Measurements from ENCODE around the gene MAD1L1.

MAD1L1 gene

DNA sequence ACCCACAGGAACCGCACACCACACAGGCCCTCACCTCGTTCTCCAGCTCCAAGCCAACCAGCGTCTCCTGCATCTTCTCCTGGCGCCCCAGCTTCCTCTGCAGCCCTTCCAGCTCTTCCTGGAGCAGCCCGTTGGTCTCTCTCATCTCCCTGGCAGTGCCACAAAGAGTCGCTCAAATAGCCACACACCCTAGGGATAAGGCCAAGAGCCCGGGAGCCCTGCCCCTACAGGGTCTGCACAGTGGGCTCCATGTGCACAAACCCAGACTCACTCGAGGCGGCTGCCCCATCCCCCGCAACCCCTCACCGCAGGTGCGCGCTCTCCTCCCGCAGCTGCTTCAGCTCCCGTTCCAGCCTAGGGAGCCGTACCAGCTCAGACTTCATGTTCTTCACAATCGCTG lies 16.9 kb downstream of the MAD1L1 start:
- no peak for DNase-seq (ENCODE audit: low read depth)
- TF ChIP-seq, protein P1, sequence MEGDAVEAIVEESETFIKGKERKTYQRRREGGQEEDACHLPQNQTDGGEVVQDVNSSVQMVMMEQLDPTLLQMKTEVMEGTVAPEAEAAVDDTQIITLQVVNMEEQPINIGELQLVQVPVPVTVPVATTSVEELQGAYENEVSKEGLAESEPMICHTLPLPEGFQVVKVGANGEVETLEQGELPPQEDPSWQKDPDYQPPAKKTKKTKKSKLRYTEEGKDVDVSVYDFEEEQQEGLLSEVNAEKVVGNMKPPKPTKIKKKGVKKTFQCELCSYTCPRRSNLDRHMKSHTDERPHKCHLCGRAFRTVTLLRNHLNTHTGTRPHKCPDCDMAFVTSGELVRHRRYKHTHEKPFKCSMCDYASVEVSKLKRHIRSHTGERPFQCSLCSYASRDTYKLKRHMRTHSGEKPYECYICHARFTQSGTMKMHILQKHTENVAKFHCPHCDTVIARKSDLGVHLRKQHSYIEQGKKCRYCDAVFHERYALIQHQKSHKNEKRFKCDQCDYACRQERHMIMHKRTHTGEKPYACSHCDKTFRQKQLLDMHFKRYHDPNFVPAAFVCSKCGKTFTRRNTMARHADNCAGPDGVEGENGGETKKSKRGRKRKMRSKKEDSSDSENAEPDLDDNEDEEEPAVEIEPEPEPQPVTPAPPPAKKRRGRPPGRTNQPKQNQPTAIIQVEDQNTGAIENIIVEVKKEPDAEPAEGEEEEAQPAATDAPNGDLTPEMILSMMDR (conservative IDR thresholded peaks at IDR 0.05; ENCODE audit: control insufficient read depth, insufficient read depth, low read depth, low read length): no peak
- H3K4me3 ChIP-seq (ENCODE audit: control insufficient read depth, low read depth, low read length): no peak overlapping the region

DNA sequence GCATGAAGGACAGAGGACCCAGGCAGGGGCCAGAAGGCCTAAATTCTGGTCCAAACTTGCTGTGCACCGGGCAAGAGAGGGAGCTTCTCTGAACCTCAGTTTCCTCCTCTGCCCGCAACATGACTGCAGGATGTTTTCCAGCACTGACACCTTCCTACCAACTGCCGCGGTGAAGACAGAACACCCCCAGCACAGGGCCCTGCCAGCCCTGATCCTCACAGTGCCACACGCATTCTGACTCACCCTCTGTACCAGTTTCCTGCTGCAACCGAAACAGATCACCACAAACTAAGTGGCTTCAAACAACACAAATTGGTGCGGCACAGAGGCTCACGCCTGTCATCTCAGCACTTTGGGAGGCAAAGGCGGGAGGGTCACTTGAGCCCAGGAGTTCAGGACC lies 18.1 kb downstream of the MAD1L1 start:
- TF ChIP-seq, protein P1 (conservative IDR thresholded peaks at IDR 0.05; ENCODE audit: control insufficient read depth, insufficient read depth, low read depth, low read length): no peak
- no peak overlapping the region for H3K4me3 ChIP-seq (ENCODE audit: control insufficient read depth, low read depth, low read length)
- DNase-seq (ENCODE audit: low read depth): no peak

DNA sequence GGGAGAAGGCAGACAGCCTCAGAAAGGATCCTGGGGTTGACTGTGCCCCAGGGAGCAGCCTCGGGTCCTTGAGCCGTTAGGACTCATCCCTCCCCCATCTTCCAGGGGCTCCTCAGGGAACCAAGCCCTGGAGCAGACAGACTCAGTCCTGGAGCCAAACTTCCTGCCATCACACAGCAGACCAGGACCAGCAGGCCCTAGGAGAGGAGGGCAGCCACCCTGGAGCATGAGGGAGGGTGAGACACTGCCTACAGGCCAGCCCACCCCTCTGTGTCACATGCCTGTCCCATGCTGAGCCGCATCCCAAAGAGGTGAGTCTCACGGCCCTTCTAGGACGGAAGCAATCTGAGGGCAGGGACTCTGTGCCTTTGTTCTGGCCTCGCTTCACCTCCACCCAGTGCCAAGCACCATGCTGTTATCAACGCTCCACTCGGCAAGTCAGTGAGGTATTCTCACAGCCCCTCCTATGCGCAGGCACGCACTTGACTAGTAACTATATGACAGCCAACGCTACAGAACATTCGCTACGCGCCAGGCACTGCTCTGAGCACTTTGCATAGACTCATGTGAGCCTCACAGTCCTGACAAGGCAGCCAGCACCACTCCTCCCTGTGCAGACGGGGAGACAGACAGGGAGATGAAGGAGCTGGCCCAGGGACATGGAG lies 19.1 kb downstream of the MAD1L1 start:
- TF ChIP-seq, protein P1 (conservative IDR thresholded peaks at IDR 0.05; ENCODE audit: control insufficient read depth, insufficient read depth, low read depth, low read length): no peak
- no peak overlapping the region for H3K4me3 ChIP-seq (ENCODE audit: control insufficient read depth, low read depth, low read length)
- no peak for DNase-seq (ENCODE audit: low read depth)

DNA sequence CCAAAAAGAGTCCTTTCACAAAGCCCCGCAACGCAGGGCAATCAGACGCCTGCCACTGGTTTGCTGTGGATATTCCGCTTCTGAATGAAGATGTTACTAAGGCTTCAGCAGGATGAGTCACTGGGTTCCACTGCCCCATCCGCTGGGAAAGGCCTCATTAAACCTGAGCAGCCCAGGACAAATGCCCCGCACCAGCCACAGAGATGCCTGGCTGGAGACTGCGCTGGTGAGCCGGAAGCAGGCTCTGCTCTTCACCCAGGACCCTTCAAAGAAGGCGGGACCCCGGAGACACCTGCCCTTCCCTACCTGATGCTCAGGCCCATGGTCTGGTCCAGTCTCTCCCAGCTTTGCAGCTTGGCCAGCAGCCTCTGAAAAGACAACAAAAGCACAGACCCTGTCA lies 19.8 kb downstream of the MAD1L1 start:
- no peak for DNase-seq (ENCODE audit: low read depth)
- TF ChIP-seq, protein P1 (conservative IDR thresholded peaks at IDR 0.05; ENCODE audit: control insufficient read depth, insufficient read depth, low read depth, low read length): no peak
- H3K4me3 ChIP-seq (ENCODE audit: control insufficient read depth, low read depth, low read length): no peak overlapping the region

DNA sequence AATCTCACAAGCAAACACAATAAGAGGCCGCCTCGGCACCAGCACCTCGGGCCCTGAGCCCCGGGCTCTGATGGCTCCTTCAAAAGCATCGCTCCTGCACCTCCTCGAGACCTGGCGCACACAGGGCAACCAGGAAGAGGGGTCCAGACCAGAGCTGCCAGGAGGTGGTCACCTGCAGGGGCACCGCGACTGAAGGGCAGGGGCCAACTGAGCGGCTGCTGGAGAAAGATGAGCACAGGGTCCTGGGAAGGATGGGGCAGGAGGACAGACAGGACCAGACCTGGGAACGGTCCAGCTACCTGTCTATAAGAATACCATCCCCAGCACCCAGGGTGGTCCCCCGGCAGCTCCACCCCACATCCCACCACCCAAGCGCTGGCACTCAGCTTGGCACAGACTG lies 20.8 kb downstream of the MAD1L1 start:
- TF ChIP-seq, protein P1 (conservative IDR thresholded peaks at IDR 0.05; ENCODE audit: control insufficient read depth, insufficient read depth, low read depth, low read length): no peak
- no peak for DNase-seq (ENCODE audit: low read depth)
- no peak overlapping the region for H3K4me3 ChIP-seq (ENCODE audit: control insufficient read depth, low read depth, low read length)

DNA sequence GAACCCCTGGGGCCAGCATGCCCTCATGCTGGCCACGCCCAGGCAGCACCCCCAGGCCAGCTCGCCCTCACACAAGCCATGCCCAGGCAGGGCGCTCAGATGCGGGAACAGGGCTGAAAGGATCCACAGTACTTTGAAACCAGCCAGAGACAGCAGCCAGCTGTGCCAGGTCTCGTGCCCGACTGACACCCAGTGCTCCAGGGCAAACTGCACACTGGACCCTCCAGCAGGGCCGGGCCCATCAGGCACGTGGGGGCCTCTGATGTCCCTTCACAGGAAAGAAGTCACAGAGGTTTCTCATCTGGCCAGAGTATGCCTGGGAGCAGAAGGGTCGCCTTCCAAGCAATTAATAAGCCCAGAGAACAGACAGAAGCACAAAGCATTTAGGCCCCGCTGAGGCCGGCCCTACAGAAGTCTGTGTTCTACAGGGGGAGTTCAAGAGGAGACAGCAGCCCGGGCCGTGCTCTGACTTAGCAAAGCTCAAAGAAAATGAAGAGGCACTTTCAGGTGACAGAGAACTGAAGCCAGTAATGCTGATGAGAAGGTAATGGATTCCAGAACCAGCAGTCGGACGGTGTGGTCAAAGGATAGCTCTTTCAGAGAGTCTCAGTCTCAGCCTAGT lies 21.4 kb downstream of the MAD1L1 start:
- TF ChIP-seq, protein P1 (conservative IDR thresholded peaks at IDR 0.05; ENCODE audit: control insufficient read depth, insufficient read depth, low read depth, low read length): no peak
- no peak overlapping the region for H3K4me3 ChIP-seq (ENCODE audit: control insufficient read depth, low read depth, low read length)
- DNase-seq (ENCODE audit: low read depth): no peak

All from fibroblast of mammary gland (primary cell).